ENCODE data around the gene ELFN2.

- TF ChIP-seq CTCF (IDR thresholded peaks at IDR 0.05), result no peak
- TF ChIP-seq POLR2A (IDR thresholded peaks at IDR 0.05), result no peak
Measured at GRCh38 chr22:37449331-37450001, 22.2 kb upstream of the ELFN2 start.
